Stomach (tissue), 4 donors: ENCODE results near the gene ZNF333.

Experiments
- POLR2A ChIP-seq, 4 donors: fragments of 450-650 bp; IDR thresholded peaks; one replicate each; pipeline ENCODE4 v1.6.1; 2016; ENCODE audit warnings: antibody characterized with exemption in 4 of 4, control low read depth in 2 of 4, mild to moderate bottlenecking in 1 of 4, moderate library complexity in 1 of 4
- POLR2AphosphoS5 ChIP-seq, 3 donors: sonication (generic); formaldehyde crosslinking; IDR thresholded peaks; one replicate each; pipeline ENCODE4 v1.6.1; 2016; ENCODE audit warnings: antibody characterized with exemption in 3 of 3
- TF ChIP-seq, protein P1 (sequence below), 7 experiments: fragments of 450-650 bp in 4 of 7; fragments of 200-600 bp in 3 of 7; sonication (generic) in 3 of 7; IDR thresholded peaks; one replicate each; pipeline ENCODE4 v1.5.1; 2016 to 2019; ENCODE audit warnings: antibody characterized with exemption in 7 of 7, control low read depth in 2 of 7, mild to moderate bottlenecking in 1 of 7

DNA sequence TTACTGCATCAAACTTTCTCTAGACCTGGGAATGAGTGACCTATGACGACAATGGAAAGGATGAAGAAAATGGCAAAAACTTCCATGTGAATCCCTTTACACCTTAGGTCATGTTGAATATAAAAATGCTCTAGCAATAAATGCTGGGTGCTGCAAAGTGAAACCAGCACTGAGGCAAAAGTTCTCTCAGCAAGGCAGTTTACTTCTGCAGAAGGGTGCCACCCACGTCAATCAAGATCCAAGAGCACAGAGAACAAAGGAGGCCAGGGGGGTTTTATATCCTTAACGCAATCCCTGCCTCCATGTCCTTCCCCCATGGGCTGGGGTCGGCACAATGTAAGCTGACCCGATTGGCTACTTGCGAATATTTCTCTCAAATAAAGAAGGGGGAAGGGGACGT, 38.7 kb downstream of the ZNF333 start:
- no peak for TF ChIP-seq POLR2AphosphoS5 (IDR thresholded peaks at IDR 0.05)
- TF ChIP-seq, protein P1, sequence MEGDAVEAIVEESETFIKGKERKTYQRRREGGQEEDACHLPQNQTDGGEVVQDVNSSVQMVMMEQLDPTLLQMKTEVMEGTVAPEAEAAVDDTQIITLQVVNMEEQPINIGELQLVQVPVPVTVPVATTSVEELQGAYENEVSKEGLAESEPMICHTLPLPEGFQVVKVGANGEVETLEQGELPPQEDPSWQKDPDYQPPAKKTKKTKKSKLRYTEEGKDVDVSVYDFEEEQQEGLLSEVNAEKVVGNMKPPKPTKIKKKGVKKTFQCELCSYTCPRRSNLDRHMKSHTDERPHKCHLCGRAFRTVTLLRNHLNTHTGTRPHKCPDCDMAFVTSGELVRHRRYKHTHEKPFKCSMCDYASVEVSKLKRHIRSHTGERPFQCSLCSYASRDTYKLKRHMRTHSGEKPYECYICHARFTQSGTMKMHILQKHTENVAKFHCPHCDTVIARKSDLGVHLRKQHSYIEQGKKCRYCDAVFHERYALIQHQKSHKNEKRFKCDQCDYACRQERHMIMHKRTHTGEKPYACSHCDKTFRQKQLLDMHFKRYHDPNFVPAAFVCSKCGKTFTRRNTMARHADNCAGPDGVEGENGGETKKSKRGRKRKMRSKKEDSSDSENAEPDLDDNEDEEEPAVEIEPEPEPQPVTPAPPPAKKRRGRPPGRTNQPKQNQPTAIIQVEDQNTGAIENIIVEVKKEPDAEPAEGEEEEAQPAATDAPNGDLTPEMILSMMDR (IDR thresholded peaks at IDR 0.05): no peak
- no peak for TF ChIP-seq POLR2A (IDR thresholded peaks at IDR 0.05)
